ENCODE measurements around the gene KLB. TPM values are rescaled to one million over a fixed set of nuclear protein-coding genes. Genes with fewer than 3 reads are reported as not detected.

Gene KLB
- total and polyA plus RNA-seq, 2 of the 4 experiments (the other 2 are of a cell fraction): not detected

- DNase-seq (no peak), ATAC-seq (ENCODE audit: low read depth) (no peak)
- Histone ChIP-seq H3K56ac (ENCODE audit: extremely low read depth, insufficient read depth, low read length) (0 out of 2 replicates have a peak overlapping the region, but pooled peaks have one; percentile 36), H2AK5ac (ENCODE audit: low read depth, low read length) (no peak overlapping the region), H2AK9ac (replicated peaks; ENCODE audit: low read depth, low read length, poor library complexity) (peak overlapping the region; percentile 79), H4K5ac (ENCODE audit: low read depth, low read length) (peak overlapping the region; percentile 13; the same call in 1 of the 2 replicates), H4K8ac (ENCODE audit: low read depth in 2 of 2, low read length in 2 of 2) (peak overlapping the region; percentile 64 to 83; a peak in 3 of 4 replicates), H3K36me3 (ENCODE audit: control insufficient read depth, insufficient read depth, low read length) (no peaks in the 10 kb centered on the region), H3K4me1 (ENCODE audit: control insufficient read depth, insufficient read depth, low read length) (peaks cover 3% of the 10 kb centered on the region), H4K91ac (ENCODE audit: insufficient read depth, low read depth, low read length) (0 out of 2 replicates have a peak overlapping the region, but pooled peaks have one; percentile 5), H2AFZ (replicated peaks; ENCODE audit: low read length, poor library complexity) (peak overlapping the region; percentile 98), H2BK120ac (ENCODE audit: low read depth, low read length) (no peak overlapping the region), H3K4ac (ENCODE audit: low read depth, low read length) (peak overlapping the region; percentile 79), H4K20me1 (ENCODE audit: insufficient read depth, low read length) (peaks cover 26% of the 10 kb centered on the region), H3K23ac (ENCODE audit: low read depth, low read length) (peak overlapping the region; percentile 41), H3K9me1 (ENCODE audit: insufficient read depth, low read length) (peaks cover 4% of the 10 kb centered on the region; the same call in 1 of the 2 replicates), H3K9me3 (ENCODE audit: control insufficient read depth, insufficient read depth, low read length) (no peaks in the 10 kb centered on the region), H3K4me2 (ENCODE audit: low read depth, low read length) (peak overlapping the region; percentile 87), H3K9ac (ENCODE audit: low read depth, low read length) (peak overlapping the region; percentile 78), H3K79me1 (ENCODE audit: low read depth in 1 of 2, low read length in 2 of 2) (peaks cover 16 to 38% of the 10 kb centered on the region in 2 experiments), H3K18ac (ENCODE audit: low read depth, low read length) (0 out of 2 replicates have a peak overlapping the region, but pooled peaks have one; percentile 2), H3K4me3 (ENCODE audit: insufficient read depth, low read depth, low read length) (peak overlapping the region; percentile 65), H2BK5ac (ENCODE audit: low read depth, low read length, poor library complexity, severe bottlenecking) (no peak overlapping the region), H3K27me3 (ENCODE audit: control insufficient read depth, insufficient read depth, low read length) (no peaks in the 10 kb centered on the region), H3K27ac (ENCODE audit: insufficient read depth, low read length) (no peak overlapping the region), H3K14ac (replicated peaks; ENCODE audit: low read depth, low read length) (peak overlapping the region; percentile 36; the same call in 1 of the 2 replicates), H2BK20ac (ENCODE audit: low read depth, low read length) (no peak overlapping the region), H2BK15ac (ENCODE audit: low read depth, low read length) (no peak overlapping the region)
- ChIA-PET POLR2A (ENCODE audit: unreplicated experiment) (no interaction called here), CTCF (no interaction called here)
- intact Hi-C loops (cut with micrococcal nuclease): loop anchor here (5.0 kb wide), 1 partner anchor 43 kb away; no protein-coding TSS in a partner anchor
- dilution Hi-C loops (cut with HindIII; ENCODE audit: low sequenced_read_pairs, unreplicated experiment): no loop called here
- TF ChIP-seq MAZ (IDR thresholded peaks at IDR 0.05; ENCODE audit: borderline replicate concordance, low read depth, low read length) (no peak), RFX5 (IDR thresholded peaks at IDR 0.05; ENCODE audit: low read depth, low read length) (no peak), MAFK (IDR thresholded peaks at IDR 0.05; ENCODE audit: low read depth, low read length) (no peak), ELK1 (IDR thresholded peaks at IDR 0.05; ENCODE audit: borderline replicate concordance, low read depth, low read length) (no peak), CEBPB (IDR thresholded peaks at IDR 0.05; ENCODE audit: low read depth, low read length) (no peak), MXI1 (IDR thresholded peaks at IDR 0.05; ENCODE audit: borderline replicate concordance, low read depth, low read length) (no peak)
- in situ Hi-C loops (cut with MboI; ENCODE audit: low sequenced_read_pairs): no loop called here
- BruUV-seq (replicated peaks): TSS peak; percentile 39
- WGBS, 2 experiments (ENCODE audit: extremely low coverage in 2 of 2, insufficient read length in 1 of 2): no CpG with 5 or more reads among the region's 7 CpGs
These were observed 41.4 kb upstream of the KLB start for GRCh38 chr4:39365360-39365759.
